GM19324 (cell line): ENCODE results near the gene ZNF581.

Experiments used
- ATAC-seq: cut with Tn5 transposase; IDR thresholded peaks from one replicate; pipeline ENCODE4 v1.9.1; 2021; ENCODE audit warnings: mild to moderate bottlenecking, moderate library complexity; ENCODE audit not compliant: unreplicated experiment, low FRiP score

Gene ZNF581

DNA sequence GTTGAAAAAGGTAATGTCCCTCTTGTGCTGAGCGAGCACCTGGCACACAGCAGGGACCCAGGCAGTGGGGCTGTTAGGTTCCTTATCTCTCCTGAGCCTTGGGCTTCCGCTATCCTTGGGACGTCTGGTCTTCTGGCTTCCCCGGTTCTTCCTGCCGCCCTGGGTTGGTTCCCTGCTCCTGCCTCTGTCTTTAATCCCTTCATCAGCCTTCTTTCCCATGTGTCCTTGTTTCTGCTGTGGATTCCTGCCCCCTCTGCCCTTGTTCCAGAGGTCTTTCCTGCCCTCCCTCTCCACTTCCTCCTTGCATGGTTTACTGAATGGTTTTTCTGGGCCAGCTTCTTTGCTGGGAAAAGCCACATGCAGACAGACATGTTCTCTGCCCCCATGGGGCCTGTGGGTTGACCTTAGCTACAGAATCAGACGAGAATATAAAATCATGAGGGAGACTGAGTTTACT lies 34.2 kb downstream of the ZNF581 start:
- no peak for ATAC-seq

- ATAC-seq = peak; percentile 66
Observed at GRCh38 chr19:55678121-55678671, 34.7 kb downstream of the ZNF581 start.

DNA sequence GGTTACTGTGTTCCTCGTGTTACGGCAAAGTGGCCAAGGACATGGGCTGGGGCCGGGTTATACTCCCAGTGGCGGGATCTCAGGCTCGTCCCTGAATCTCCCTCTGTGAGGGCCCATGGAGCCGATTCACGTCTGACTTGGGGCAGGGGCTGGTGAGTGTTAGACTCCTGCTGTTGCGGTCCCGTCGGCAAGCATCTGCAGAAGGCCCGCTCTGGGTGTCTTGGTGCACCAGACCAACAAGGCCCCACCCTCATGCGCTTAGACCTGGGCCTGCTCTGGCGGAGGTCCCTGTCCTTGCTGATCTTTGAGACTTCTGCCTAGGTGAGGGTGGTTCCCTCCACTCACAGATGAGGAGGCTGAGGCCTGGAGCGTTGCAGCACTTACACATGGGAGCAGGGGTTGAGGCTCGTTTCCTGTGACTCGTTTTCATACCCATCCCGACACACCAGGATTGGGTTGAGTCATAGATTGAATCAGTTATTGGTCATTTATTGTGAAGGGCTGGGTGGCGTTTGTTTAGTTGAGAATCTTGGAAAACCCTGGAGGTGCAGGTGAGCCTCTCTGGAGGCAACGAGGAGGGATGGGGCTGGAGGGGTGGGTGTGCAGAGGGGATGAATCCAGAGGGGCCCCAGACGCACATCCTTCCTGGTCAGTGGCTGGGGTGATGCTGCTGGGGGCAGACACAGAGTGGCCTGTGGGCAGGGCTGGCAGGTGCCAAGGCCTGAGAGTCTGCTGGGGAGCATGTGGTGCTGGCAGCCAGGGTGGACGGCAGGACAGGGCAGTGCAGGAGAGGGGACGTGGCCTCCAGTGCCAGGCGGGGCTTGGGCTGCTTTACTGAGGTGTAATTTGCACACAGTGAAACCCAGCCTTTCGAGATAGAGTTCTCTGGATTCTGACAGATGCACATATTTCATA lies 36.2 kb downstream of the ZNF581 start:
- ATAC-seq = no peak

DNA sequence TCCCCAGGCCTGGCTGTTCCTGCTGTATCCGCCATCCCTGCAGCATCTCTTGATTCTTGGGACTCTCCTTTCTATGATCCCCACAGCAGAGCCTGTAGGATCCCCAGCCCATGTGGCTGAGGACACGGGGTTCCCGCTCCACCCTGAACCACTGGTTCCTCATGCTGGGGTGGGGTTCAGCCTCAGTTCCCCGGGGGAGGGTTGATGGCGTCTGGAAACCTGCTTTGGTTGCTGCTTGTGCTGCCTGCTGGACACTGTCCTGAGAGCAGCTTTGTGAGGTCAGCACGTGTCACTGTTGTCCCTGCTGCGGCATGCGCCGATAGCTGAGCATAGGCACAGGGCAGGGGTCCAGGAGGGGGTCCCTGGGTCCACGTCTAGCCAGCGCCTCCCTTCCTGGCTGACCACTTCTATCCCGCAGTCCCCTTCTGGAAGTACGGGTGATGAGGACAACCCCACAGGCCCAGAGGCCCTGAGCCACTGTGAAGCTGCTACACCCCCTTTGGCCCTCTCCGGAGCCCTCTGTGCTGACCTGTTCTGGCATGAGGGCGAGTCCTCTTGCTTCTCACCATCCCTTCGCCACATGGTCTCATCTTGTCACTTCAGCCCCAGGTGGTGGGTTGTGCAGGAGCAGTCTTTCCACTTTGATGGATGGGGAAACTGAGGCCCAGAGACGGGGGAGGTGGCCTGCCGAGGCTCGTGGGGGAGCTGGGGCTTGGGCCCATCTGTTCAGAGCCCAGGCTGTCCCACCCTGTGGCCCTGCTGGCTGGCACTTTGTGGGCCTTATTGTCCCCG lies 37.1 kb downstream of the ZNF581 start:
- no peak for ATAC-seq

GRCh38 chr19:55681131-55682092 lies 38.0 kb downstream of the ZNF581 start:
- no peak for ATAC-seq

DNA sequence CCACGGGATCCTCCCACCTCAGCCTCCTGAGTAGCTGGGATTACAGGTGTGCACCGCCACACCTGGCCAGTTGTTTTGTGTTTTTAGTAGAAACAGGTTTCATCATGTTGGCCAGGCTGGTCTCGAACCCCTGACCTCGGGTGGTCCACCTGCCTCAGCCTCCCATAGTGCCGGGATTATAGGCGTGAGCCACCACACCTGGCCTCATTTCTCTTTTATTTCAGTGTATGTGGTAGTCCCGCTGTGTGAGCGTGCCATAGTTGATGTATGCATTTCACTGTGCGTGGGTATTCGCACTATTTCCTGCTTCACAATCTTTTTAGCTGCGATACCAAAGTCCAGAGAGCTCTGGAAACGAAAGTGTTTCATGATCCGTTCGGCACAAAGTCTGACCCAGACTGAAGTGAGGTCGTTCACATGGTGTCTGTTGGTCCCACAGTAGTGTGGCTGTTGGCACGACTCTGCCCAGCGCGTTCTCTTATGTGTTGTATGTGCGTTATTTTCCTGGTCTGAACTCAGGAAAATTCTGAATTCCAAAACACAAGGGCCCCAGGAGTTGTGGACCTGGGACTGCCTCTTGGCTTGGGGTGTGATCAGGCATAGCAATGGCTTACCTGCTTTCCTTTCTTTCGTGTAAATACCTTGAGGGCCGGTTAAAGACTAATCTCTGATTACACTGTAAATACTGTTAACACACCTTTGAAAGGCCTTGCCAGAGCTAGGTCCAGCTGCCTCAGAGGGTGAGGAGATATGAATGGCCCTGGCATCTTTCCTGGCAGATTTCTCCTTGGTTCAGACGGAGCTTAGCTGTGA lies 40.2 kb downstream of the ZNF581 start:
- ATAC-seq = no peak

DNA sequence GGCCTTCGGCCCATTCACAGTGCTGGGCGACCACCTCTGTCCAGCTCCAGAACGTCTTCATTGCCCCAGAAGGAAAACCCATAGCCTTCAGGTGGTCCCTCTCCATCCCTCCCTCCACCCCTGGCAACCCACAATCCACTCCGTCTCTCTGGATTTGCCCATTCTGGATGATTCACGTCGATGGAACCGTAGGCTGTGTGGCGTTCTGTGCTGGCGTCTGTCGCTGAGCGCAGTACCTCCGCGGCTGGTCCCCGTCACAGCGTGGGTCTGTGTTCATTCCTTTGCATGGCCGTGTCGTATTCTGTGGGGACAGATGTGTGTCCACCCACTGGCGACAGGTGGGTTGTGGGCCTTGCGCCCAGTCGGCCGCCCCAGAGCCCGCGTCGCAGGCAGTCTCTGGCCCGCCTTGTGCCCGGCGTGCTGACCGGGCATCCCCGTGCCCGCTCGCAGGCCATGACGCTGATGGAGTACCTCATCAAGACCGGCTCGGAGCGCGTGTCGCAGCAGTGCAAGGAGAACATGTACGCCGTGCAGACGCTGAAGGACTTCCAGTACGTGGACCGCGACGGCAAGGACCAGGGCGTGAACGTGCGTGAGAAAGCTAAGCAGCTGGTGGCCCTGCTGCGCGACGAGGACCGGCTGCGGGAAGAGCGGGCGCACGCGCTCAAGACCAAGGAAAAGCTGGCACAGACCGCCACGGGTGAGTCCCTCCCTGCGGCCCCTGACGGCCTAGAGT lies 41.7 kb downstream of the ZNF581 start:
- ATAC-seq = no peak

- no peak for ATAC-seq
Observed at GRCh38 chr19:55685776-55686175, 42.3 kb downstream of the ZNF581 start.

DNA sequence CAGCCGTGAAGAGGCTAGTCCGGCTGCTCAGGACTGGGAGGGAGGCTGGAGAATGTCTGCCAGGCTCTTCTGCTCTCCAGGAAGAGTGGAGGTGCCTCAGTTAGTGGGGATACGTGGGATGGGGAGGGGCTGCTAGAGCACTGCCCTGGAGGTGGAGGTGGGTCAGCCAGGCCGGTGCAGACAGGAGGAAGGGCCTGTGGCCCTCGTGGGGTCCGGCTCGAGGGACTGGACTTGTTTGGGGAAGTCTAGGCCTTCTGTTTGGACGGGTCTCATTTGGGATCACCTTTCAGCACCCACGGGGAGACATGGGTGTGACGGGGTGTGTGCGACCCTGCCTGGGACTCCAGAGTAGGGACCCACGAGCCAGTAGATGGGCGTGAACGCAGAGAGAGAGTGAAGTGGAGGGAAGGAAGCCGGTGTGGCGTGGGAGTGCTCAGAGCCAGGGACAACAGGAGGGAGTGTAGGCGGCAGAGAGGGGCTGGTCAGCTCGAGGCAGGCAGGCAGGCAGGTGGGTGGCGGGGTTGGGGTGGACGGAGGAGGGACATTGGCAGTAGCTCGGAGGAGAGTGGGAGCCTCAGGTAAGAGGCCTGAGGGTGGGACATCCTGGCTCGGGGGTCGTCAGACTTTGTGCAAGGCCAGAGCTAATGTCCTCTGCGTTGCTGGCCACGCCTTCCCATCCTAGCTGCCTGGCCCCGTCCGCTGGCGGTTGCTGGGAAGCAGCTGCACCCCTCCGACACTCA lies 43.0 kb downstream of the ZNF581 start:
- ATAC-seq = no peak

GRCh38 chr19:55687281-55688201 lies 44.1 kb downstream of the ZNF581 start:
- no peak for ATAC-seq

DNA sequence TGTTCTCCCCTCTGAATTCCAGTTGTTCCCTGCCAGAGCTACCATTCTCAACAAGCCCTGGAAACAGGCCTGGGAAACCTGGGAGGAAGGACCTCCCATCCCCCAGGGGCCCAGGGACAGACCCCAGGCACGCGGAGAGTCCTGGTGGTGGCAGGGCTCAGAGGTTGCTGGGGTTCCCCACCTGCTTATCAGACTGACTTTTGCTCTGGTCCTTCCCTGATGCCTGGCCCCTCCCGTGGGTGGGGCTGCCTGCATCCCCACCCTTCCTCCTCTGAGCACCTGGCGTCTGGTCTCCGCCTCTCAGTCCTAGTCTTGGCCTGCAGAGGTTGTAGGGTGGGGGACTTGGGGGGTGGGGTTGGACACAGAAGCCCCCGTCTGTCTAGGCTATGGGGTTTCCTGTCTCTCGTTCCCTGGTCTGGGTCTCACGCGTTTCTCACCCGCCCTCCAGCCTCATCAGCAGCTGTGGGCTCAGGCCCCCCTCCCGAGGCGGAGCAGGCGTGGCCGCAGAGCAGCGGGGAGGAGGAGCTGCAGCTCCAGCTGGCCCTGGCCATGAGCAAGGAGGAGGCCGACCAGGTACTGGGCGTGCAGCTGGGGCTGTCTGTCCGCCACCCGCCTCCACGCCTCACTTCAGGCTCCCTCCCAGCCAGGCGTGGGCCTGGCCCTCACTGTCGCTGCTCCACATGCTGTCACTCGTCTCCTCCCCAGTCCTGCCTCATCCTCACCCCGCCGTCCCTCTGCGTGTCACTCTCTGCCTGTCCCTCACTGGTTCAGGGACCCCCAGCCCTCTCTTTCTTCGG lies 45.2 kb downstream of the ZNF581 start:
- no peak for ATAC-seq

DNA sequence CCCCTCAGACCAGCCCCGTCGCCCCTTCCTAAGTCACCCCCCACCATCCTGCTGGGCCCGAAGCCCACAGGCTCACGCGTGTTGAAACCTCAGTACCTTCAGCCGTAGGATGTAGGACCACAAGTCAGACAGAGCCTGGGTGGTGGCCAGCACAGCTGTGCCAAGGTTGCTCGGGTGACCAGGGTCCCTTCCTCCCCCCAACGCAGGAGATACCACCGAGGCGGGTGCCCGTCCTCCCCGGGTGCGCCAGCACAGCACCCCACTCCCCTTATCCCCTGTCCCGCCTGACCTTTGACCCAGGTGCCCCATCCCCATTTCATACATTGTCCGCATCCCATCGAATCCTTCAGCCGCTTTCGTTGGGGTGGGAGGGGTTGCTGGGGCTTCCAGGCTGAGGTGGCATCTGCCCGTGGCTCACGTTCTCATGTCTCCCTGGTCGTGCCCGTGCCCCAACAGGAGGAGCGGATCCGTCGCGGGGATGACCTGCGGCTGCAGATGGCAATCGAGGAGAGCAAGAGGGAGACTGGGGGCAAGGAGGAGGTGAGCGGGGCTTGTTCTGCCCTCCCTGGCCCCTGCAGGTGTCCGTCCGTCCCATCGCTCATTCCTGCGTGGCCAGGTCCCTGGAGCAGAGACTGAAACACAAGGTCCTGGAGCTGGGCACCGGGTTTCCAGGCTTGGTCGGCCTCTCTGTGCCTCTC lies 46.1 kb downstream of the ZNF581 start:
- no peak for ATAC-seq

DNA sequence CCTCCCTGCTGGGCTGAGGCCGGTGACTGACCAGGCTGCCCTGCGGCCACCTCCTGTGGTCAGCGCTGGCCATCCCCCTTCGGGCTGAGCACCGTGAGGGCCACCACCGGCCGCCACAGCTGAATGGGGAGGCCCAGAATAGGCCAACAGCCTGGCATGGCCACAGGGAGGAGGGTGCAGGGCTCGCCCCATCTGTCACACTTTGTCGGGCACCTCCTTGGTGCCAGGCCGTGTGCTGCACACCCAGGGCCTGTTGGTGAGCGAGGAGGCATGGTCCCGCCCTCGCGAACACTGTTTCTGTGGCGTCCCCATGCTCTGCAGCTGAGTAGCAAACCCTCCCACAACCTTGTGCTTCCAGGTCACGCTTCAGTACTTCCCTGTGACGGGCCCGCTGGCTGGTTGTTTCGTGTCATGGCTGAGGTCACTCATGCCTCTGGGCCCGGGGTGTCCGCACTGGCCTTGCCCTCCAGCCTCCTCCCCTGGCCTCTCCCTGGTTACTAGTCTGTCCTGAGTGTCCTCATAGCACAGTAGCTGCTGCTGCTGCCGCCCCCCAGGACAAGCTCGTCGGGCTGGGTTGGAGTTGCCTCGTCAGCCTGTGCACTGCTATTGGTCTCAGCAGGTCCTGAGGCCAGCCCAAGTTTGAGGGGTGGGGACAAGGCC lies 46.8 kb downstream of the ZNF581 start:
- ATAC-seq = no peak

DNA sequence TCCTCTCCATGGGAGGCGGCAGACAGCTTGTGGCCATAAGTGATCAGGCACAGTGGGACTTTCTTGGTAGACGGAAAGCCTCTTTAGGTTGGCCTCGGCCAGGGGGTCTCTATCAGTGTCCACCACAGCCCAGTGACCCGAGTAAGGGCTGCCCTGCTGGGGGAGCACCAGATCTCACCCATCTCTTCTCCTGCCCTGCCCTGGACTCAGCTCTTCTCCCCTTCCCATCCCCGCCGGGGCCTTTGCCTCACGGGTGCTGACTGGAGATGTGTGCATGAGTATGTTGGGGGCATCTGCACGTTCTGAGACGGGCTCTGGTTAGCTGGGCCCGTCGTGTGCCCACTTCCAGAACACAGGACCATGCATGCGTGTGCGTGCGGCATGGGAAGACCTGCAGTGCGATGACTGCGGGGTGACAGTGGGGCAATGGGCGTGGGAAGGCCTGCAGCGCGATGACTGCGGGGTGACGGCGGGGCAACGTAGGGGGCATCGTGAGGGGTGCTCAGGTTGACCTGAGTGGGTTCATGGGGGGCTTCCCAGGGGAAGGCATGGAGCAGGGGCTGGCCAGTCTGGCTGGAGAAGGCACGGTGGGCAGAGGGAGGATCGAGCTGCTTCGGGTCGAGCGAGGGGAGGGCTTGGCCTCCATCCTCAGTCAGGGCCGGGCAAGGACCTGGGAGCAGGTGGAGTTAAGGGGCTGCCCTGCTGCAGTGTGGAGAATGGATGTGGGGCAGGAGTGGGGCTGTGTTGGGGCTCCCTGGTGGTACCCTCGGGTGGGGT lies 47.5 kb downstream of the ZNF581 start:
- no peak for ATAC-seq
